Measurements from ENCODE around the gene PIK3R3. TPM values are rescaled to one million over a fixed set of nuclear protein-coding genes. Genes with fewer than 3 reads are reported as not detected.
"Not testable (repeated sequence)": the region's sequence is repeated elsewhere in the genome, so short reads cannot be mapped to it uniquely, and the experiment has no call there.

Gene PIK3R3
- polyA plus RNA-seq, 3 donors = 19.8 to 32.3 (median 32.3) TPM

- no peak for DNase-seq (ENCODE audit: extremely low read depth in 1 of 11, low read depth in 9 of 11, low spot score in 4 of 11)
Observed at GRCh38 chr1:46084553-46085451, 47.6 kb downstream of the PIK3R3 start.

DNA sequence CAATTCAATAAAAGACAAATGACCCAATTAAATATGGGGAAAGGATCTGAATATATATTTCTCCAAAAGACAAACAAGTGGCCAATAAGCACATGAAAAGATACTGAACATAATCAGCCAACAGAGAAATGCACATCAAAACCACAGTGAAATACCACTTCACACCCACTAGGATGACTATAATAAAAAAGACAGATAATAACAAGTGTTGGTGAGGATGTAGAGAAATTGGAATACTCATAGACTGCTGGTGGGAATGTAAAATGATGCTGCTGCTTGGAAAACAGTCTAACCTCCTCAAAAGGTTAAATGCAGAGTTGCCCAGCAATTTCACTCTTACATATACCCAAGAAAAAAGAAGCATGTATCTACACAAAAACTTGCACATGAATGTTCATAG lies 48.9 kb downstream of the PIK3R3 start:
- no peak for DNase-seq (ENCODE audit: extremely low read depth in 1 of 11, low read depth in 9 of 11, low spot score in 4 of 11)

DNA sequence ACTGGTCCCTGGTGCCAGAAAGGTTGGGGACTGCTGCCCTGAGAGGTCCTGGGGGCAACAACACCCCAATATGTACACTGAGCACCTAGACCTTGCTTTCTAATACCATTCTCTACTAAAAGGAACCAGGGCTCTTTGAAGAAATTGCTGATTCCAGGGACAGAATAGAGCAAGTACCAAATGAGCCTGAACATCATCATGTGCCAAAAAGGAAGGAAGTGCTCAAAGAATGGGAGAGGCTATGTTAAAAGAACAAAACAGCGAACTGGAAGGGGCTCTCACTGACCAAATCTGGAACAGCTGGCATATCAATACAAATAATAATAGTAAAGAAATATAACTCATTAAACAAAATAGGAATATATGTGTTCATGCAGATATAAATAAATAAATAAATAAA lies 50.8 kb downstream of the PIK3R3 start:
- DNase-seq (ENCODE audit: extremely low read depth in 1 of 11, low read depth in 9 of 11, low spot score in 4 of 11) = no peak

DNA sequence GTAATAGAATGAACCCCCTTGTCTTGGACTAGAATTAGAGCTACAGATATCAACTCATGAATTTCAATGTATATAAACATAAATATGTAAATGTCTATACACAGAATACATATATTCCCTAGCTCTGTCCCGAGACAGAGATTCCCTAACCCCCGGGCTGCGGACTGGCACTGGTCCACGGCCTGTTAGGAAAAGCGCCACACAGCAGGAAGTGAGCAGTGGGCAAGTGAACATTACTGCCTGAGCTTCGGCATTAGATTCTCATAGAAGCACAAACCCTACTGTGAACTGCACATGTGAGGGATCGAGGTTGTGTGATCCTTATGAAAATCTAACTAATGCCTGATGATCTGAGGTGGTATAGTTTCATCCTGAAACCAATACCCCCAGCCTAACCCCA lies 51.2 kb downstream of the PIK3R3 start:
- no peak for DNase-seq (ENCODE audit: extremely low read depth in 1 of 11, low read depth in 9 of 11, low spot score in 4 of 11)

GRCh38 chr1:46080257-46080656 lies 52.2 kb downstream of the PIK3R3 start:
- no peak for DNase-seq (ENCODE audit: extremely low read depth in 1 of 11, low read depth in 9 of 11, low spot score in 4 of 11)

GRCh38 chr1:46077644-46078043 lies 54.8 kb downstream of the PIK3R3 start:
- DNase-seq (ENCODE audit: extremely low read depth in 1 of 11, low read depth in 9 of 11, low spot score in 4 of 11) = no peak

DNA sequence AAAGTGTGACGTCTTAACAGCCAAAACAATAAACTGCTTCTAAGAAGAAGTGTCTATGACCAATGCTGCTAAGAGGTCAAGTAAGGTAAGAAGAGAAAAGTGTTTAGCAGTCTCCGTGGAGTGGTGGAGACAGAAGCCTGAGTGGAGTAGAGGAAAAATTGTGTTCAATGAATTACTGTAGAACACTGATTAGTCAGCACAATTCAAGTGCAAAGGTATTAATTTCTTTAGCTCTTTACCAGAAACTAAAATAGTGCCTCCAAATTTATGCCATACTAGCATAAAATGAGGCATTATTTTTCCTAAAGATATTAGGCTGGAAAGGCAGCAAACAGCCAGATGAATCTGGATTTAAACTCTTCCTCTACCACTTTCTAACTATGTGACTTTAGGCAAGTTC lies 56.1 kb downstream of the PIK3R3 start:
- no peak for DNase-seq (ENCODE audit: extremely low read depth in 1 of 11, low read depth in 9 of 11, low spot score in 4 of 11)

DNA sequence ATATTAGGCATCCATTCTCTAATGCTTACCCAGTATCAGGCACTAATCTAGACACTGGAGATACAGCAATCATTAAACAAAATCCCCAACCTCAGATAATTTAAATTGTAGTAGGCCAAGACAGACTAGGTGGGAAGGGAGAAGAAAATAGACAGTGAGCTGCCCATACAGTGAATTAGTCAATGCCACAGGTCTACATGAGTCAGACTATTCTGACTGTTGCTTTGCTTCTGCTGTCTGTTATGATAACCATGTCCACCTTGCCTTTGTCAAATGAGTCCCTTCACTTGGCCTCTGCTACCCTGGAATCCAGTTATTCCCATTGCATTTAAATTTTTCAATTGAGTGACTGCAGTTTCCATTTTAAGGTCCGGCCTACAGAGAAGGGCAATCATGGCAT lies 59.5 kb downstream of the PIK3R3 start:
- no peak for DNase-seq (ENCODE audit: extremely low read depth in 1 of 11, low read depth in 9 of 11, low spot score in 4 of 11)

- DNase-seq (ENCODE audit: extremely low read depth in 1 of 11, low read depth in 9 of 11, low spot score in 4 of 11) = no peak
Observed at GRCh38 chr1:46070164-46070814, 62.1 kb downstream of the PIK3R3 start.

GRCh38 chr1:46068525-46068924 lies 63.9 kb downstream of the PIK3R3 start:
- DNase-seq (ENCODE audit: extremely low read depth in 1 of 11, low read depth in 9 of 11, low spot score in 4 of 11) = no peak

- DNase-seq (ENCODE audit: extremely low read depth in 1 of 11, low read depth in 9 of 11, low spot score in 4 of 11) = peak in 1 of 11 donors; percentile 7
Observed at GRCh38 chr1:46067652-46068051, 64.8 kb downstream of the PIK3R3 start.

GRCh38 chr1:46065405-46065804 lies 67.0 kb downstream of the PIK3R3 start:
- no peak for DNase-seq (ENCODE audit: extremely low read depth in 1 of 11, low read depth in 9 of 11, low spot score in 4 of 11)

DNA sequence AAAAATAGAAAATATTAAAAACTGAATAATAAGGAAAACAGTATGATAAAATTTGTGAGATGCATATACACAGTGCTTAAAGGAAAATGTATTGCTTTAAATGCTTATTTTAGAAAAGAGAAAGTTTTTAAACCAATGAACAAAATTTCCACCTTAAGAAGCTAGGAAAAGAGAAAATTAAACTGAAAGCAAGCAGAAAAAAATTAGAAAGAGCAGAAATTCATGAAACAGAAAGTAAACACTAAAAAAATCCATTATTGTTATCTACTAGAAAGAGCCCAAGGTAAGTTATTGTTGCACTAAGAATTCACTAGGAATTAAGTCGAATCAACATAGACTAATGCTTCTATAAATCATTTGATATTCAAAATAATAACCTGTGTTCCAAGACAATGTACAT lies 67.7 kb downstream of the PIK3R3 start:
- DNase-seq (ENCODE audit: extremely low read depth in 1 of 11, low read depth in 9 of 11, low spot score in 4 of 11) = no peak

DNA sequence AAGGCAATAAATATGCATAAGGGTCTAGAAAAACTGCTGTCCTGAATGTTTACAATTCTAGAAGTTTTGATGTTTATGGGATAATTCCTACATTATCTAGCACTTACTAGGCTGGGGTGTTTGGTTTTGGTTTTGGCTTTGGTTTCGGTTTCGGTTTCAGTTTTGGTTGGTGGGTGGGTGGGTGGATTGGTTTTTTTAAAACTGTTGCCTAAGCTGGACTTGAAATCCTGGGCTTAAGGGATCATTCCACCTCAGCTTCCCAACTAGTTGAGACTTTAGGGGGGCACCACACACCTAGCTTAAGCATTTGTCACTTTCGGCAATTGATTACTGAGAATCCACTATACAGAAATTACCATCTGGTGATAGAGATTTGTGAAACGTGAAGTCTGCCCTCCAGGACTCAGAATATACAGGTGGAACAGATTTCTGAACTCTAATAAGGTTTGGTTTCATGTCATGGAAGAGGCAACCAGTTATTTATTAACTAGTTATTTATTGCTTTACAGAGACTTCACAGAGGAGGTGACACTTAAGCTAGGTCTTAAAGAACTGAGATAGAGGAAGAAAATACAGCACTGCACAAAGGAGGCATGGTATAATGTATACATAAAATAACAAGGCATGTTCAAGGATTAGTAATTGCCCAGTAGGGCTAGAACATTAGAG lies 69.6 kb downstream of the PIK3R3 start:
- no peak for DNase-seq (ENCODE audit: extremely low read depth in 1 of 11, low read depth in 9 of 11, low spot score in 4 of 11)

GRCh38 chr1:46061146-46061545 lies 71.3 kb downstream of the PIK3R3 start:
- DNase-seq (ENCODE audit: extremely low read depth in 1 of 11, low read depth in 9 of 11, low spot score in 4 of 11) = no peak

- DNase-seq (ENCODE audit: extremely low read depth in 1 of 11, low read depth in 9 of 11, low spot score in 4 of 11) = no peak
Observed at GRCh38 chr1:46058936-46059335, 73.5 kb downstream of the PIK3R3 start.

GRCh38 chr1:46057781-46058180 lies 74.6 kb downstream of the PIK3R3 start:
- no peak for DNase-seq (ENCODE audit: extremely low read depth in 1 of 11, low read depth in 9 of 11, low spot score in 4 of 11)

DNA sequence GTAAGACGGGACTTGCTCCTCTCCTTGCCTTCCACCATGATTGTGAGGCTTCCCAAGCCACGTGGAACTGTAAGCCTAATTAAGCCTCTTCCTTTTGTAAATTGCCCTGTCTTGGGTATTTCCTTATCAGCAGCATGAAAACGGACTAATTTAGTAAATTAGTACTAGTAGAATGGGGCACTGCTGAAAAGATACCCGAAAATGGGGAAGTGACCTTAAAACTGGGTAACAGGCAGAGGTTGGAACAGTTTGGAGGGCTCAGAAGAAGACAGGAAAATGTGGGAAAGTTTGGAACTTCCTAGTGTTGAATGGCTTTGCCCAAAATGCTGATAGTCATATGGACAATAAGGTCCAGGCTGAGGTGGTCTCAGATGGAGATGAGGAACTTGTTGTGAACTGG lies 75.2 kb downstream of the PIK3R3 start:
- not testable (repeated sequence) for DNase-seq (ENCODE audit: extremely low read depth in 1 of 11, low read depth in 9 of 11, low spot score in 4 of 11)

DNA sequence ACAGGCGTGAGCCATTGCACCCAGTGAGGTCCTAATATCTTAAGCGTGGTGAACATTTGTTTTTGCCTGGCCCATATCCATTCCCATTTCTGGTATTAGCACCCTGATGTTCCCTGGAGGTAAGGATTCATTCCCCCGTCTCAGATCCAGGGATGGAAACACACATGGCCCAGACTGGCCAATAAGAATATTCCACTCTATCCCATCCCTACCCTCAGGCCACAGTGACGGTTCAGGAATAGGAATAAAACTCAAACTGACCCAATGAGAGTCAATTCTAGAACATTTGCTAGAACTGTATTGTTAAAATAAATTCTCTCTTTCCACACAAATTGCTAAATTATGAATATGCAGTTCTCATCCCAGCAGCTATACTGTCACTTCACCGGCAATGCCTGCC lies 76.1 kb downstream of the PIK3R3 start:
- no peak for DNase-seq (ENCODE audit: extremely low read depth in 1 of 11, low read depth in 9 of 11, low spot score in 4 of 11)

DNA sequence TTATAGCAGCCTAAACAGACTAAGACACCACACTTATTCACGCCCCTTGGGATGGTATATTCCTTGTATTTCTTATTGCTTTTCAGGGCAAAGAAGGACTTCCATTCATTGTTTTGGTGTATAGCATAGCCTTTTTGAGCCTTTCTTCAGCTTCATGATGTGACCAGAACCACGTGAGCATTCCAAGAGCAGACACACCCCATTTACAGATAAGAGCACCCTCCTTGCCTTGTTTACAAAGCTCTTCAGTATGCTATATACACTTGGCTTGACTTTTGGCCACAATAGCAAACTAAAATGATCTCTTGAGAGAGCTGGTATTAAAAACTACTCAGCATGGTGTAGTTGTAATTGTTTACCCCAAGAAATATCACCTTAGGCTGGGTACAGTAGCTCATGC lies 78.7 kb downstream of the PIK3R3 start:
- DNase-seq (ENCODE audit: extremely low read depth in 1 of 11, low read depth in 9 of 11, low spot score in 4 of 11) = no peak

All from renal cortex interstitium (tissue), 11 donors.